ENCODE measurements around the gene ASTN2. TPM values are rescaled to one million over a fixed set of nuclear protein-coding genes. Genes with fewer than 3 reads are reported as not detected.

Gene ASTN2
- total and polyA plus RNA-seq, 9 of the 15 experiments (the other 6 are each of a cell fraction or from before 2014, with no cell fraction given) = 0.56 to 3.5 (median 1.9) TPM

DNA sequence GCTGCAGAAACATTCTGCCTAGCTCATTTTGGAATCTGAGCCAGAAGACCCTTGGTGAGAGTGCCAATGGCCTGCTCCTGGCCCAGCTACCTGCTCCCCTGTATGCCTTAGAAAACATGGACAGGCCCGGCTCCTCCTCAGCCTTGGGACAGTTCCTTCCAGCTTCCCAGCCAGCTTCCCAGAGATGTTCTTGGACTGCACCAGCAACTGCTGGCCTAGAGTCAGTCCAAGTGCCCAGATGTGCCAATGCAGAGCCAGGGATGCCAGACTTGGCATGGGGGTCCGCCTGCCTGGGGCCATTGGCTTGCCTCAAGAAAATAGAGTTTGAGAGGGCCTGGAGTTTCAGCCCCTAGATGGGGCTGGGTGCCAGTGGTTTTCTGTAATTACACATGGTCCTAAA, 870.0 kb downstream of the ASTN2 start (continued):
- TF ChIP-seq, protein P1, sequence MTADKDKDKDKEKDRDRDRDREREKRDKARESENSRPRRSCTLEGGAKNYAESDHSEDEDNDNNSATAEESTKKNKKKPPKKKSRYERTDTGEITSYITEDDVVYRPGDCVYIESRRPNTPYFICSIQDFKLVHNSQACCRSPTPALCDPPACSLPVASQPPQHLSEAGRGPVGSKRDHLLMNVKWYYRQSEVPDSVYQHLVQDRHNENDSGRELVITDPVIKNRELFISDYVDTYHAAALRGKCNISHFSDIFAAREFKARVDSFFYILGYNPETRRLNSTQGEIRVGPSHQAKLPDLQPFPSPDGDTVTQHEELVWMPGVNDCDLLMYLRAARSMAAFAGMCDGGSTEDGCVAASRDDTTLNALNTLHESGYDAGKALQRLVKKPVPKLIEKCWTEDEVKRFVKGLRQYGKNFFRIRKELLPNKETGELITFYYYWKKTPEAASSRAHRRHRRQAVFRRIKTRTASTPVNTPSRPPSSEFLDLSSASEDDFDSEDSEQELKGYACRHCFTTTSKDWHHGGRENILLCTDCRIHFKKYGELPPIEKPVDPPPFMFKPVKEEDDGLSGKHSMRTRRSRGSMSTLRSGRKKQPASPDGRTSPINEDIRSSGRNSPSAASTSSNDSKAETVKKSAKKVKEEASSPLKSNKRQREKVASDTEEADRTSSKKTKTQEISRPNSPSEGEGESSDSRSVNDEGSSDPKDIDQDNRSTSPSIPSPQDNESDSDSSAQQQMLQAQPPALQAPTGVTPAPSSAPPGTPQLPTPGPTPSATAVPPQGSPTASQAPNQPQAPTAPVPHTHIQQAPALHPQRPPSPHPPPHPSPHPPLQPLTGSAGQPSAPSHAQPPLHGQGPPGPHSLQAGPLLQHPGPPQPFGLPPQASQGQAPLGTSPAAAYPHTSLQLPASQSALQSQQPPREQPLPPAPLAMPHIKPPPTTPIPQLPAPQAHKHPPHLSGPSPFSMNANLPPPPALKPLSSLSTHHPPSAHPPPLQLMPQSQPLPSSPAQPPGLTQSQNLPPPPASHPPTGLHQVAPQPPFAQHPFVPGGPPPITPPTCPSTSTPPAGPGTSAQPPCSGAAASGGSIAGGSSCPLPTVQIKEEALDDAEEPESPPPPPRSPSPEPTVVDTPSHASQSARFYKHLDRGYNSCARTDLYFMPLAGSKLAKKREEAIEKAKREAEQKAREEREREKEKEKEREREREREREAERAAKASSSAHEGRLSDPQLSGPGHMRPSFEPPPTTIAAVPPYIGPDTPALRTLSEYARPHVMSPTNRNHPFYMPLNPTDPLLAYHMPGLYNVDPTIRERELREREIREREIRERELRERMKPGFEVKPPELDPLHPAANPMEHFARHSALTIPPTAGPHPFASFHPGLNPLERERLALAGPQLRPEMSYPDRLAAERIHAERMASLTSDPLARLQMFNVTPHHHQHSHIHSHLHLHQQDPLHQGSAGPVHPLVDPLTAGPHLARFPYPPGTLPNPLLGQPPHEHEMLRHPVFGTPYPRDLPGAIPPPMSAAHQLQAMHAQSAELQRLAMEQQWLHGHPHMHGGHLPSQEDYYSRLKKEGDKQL (CRISPR knock-in tag; IDR thresholded peaks at IDR 0.05; ENCODE audit: borderline replicate concordance) = no peak
- TF ChIP-seq ZNF316 (IDR thresholded peaks at IDR 0.05) (no peak), E2F3 (CRISPR knock-in tag; IDR thresholded peaks at IDR 0.05) (no peak)
- TF ChIP-seq, protein P2, sequence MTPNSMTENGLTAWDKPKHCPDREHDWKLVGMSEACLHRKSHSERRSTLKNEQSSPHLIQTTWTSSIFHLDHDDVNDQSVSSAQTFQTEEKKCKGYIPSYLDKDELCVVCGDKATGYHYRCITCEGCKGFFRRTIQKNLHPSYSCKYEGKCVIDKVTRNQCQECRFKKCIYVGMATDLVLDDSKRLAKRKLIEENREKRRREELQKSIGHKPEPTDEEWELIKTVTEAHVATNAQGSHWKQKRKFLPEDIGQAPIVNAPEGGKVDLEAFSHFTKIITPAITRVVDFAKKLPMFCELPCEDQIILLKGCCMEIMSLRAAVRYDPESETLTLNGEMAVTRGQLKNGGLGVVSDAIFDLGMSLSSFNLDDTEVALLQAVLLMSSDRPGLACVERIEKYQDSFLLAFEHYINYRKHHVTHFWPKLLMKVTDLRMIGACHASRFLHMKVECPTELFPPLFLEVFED (CRISPR knock-in tag; conservative IDR thresholded peaks at IDR 0.05) = no peak

Data from K562 (cell line).